ENCODE data around the gene VEZF1.

Gene VEZF1
- 60.3 to 130 reads per million in 2 donors for total RNA-seq

DNA sequence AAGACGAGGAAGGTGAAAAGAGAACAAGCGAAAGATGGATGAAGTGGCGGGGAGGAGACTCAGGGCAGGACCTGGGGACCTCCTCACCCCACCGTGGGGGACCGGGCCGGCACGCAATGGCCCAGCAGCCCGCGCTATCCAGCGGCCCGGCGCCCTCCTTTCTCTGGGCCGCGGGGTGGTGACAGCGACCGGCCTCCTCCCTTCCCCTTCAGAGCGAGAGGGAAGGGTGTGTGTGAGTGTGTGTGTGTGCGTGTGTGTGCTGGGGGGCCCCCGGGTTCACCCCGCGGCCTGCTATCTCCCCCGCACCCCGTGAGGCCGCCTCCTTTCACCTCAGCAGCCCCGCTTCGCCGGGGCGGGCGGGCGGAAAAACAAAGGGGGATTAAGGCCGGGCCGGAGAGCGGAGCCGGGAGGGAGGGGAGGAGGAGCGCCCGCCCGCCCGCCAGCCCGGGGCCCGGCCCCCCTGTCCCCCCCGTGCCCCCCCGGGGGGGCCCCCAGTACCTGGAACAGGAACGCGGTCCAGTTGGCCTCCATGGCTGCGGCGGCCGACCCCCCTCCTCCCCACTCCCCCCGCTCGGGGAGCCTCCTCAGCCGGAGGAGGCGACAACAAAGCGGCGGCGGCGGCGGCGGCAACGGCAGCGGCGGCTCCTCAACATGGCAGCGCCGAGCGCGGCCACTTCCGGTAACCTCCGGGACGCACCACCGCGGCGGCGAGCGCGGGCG is at the start of gene VEZF1:
Gene VEZF1 (minus strand): TSS at position 674 of the 720 bp plus-strand sequence. CDS start 143 bp downstream, at position 531.
- DNase-seq: peak; percentile 73

GRCh38 chr17:58032691-58033415 is 44.8 kb upstream of the VEZF1 start:
- DNase-seq: no peak

- no peak for DNase-seq
Measured at GRCh38 chr17:58028578-58028977, 40.5 kb upstream of the VEZF1 start.

GRCh38 chr17:58020401-58020800 is 32.3 kb upstream of the VEZF1 start:
- DNase-seq: no peak

- DNase-seq: no peak
Measured at GRCh38 chr17:58019521-58019920, 31.5 kb upstream of the VEZF1 start.

GRCh38 chr17:58019039-58019438 is 31.0 kb upstream of the VEZF1 start:
- no peak for DNase-seq

GRCh38 chr17:58010067-58010799 is 22.2 kb upstream of the VEZF1 start:
- no peak for DNase-seq

- DNase-seq: no peak
Measured at GRCh38 chr17:58007781-58008706, 20.0 kb upstream of the VEZF1 start.

DNA sequence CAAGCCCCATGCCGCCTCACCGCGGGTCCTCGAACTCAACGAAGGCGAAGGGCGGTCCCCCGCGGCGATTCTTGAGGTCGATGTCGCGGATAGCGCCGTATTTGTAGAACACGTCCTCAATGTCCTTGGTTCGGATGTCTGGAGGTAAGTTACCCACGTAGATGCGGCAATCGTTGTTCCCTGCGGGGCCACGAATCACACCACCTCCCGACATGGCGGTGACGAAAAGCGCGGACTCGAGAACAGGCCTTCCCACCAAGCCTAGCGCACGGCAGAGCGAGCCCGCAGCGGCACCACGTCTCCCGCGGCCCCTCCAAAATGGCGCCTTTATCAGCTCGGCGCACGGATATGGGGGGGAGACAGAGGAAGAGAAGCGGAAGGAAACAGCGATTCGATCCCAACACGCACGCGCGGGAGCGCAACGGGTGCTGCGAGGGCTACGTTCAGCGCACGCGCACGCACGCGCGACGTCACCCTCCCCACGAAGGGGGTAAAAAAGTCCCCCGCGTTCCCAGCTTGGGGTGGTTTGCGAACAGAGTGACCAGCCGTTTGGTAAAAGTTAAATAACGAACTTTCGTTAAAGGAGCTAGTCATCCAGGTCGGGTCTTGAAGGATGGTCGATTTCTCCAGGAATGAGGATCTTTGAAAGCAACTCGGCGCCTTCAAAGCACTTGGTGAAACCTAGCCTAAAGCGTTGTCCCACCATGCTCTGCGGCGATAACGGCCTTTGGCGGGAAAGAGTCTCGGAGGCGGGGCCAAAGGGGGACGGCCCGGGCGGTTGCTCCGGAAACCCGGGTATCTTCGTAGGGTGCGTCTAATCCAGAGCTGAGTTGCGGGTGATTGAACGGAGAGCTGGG is 19.1 kb upstream of the VEZF1 start, which contains the start of gene SRSF1:
Gene SRSF1 (minus strand): TSS at position 323 of the 857 bp plus-strand sequence. CDS start 109 bp downstream, at position 214.
- DNase-seq: peak; percentile 94

GRCh38 chr17:58006560-58006923 is 18.5 kb upstream of the VEZF1 start:
- peak; percentile 35 for DNase-seq

DNA sequence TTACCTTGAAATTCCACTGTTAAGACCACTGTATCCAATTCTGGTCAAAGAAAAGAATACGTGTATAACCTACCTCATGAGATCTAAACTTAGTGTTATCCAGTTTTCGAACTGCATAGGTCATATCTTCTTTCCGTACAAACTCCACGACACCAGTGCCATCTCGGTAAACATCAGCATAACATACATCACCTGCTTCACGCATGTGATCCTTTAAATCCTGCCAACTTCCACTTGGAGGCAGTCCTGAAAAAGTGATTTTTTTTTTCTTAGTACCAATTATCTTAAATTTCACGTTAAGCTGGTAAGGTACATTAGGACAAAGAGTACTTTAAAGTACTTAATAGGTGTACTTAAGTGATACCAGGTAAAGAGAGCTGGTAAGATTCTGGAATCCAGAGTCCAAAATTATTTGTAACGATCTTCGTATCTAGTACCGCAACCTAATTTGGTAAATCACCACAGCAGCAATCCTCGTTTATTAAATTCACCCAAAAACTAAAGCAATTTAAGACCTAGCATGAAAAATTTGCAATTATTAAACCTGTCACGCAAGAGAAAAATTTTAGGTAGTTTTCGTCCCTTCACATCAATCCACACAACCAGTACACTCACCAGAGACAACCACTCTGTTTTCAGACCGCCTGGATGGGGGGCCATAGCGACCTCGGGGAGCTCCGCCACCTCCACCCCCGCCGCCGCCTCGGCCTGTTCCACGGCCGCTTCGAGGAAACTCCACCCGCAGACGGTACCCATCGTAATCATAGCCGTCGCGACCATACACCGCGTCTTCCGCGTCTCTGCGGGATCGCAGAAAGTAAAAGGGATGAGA is 17.9 kb upstream of the VEZF1 start:
- DNase-seq: no peak

GRCh38 chr17:58005031-58005727 is 17.1 kb upstream of the VEZF1 start:
- no peak for DNase-seq

GRCh38 chr17:58004060-58004459 is 16.0 kb upstream of the VEZF1 start:
- no peak for DNase-seq

DNA sequence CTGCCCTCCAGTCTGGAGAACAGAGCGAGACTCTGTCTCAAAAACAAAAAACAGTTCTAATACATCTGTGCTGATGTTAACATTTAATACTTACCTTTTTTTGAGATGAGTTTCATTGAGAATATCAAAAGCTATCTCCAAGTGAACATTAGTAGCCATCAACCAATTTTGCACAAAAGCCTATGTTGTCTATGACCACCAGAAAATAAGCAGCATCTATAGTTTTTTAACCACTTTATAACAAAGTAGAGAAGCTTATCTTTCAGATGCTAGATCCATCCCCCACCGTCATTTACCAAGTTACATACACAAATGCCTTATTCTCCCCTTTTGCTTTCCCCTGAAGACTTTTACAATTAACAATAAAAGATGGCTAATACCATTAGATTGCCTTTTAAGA is 14.9 kb upstream of the VEZF1 start:
- no peak for DNase-seq

DNA sequence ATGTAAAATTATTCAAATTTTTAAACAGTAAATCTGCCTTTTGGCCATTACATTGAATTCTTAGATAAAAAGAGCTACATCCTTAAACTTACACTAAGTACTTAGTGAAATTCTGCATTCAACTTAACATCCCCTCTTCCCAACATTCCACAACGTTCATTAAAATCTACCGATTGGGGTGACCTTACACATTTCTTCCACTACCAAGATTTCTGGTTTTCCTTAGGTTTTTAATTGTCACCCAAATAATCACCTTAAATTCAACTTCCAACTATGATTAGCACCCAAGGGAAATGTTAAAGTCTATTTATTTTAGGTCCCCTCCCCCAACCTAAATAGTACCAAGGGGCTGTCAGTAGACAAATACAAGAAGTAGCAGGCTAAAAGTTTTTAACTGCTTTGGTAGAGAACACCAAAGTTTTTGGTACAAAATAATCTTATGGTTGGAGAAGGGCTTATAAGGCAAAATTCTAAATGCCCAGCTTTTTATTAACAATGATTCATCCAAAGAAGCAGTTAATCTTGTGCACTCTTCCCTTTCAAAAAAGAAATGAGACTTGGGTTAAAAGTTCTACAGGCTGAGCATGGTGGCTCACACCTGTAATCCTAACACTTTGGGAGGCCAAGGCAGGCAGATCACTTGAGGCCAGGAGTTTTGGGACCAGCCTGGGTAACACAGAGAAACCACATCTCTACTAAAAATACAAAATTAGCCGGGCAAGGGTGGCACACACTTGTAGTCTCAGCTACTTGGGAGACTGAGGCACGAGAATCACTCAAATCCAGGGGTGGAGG is 14.3 kb upstream of the VEZF1 start:
- no peak for DNase-seq

GRCh38 chr17:58001461-58002124 is 13.5 kb upstream of the VEZF1 start:
- DNase-seq: no peak

GRCh38 chr17:57999496-58000017 is 11.5 kb upstream of the VEZF1 start:
- no peak for DNase-seq

DNA sequence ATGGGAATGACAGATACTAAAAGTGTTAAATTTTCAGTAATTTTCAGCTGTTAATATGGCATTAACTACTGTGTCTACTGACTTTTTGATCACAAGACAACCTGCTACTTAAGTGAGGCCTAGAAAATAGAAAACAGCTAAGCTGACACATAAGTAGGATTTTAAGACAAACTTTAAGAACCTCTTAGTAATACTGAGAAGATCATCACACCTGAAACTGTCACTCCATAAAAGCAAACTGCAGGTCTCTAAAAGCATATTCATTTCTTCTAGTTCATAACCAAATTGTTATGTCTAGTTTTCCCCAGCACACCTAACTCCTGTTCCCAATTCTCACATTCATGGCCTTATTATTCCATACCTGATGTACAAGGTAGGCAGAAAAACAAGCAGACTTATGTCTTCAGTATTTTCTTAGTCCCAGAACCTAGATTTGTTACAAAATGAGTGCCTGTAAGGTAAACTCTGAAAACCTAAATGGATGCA is 11.0 kb upstream of the VEZF1 start:
- no peak for DNase-seq
